ENCODE results near the gene CAMTA1.

GRCh38 chr1:7664893-7665250 lies 879.6 kb downstream of the CAMTA1 start:
- no peak for TF ChIP-seq CTCF (IDR thresholded peaks at IDR 0.05; ENCODE audit: borderline replicate concordance, extremely low read depth, low read length, poor library complexity, severe bottlenecking)
- no peak for TF ChIP-seq EZH2 (IDR thresholded peaks at IDR 0.05; ENCODE audit: borderline replicate concordance, low read depth, low read length, severe bottlenecking)

Data from DND-41 (cell line).